GM21526 (cell line): ENCODE results near the gene PSG6.
"Not testable (repeated sequence)": the region's sequence is repeated elsewhere in the genome, so short reads cannot be mapped to it uniquely, and the experiment has no call there.

Source experiments
- ATAC-seq: cut with Tn5 transposase; IDR thresholded peaks from one replicate; pipeline ENCODE4 v1.9.1; 2021; ENCODE audit warnings: moderate library complexity; ENCODE audit not compliant: unreplicated experiment, low FRiP score

The PSG6 gene

DNA sequence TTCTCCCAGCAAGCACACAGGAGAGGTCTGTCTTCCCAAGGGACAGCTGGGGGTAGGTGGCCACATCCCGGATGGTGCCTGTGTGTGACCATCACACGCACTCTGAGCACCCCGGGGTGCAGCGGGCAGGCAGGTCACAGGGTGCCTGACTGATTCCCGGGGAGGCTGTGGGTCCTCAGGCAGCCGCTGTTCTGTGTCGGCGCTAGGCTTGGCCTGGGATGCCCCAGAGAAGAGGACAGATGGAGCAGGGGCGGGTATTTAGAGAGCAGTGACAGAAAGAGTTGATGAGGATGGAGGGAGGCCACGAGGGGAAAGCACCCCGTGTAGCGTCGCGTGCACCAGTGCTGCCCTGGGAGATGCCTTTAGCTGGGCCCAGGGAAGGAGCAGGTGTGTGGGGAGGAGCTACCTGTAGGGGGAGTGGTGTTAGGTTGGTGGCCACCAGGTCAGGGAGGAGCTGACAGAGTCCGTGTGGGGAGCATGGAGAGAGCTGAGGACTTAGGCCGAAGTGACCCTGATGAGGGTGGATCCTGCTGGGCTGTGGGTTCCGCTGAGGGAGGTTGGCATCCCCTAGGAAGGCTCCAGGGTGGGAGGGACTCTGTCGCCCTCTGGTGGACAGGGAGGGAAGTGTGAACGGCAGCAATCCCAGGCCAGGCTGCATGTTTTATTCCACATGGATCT, 60.7 kb downstream of the PSG6 start:
- ATAC-seq: not testable (repeated sequence)

GRCh38 chr19:42854745-42855144, 62.9 kb downstream of the PSG6 start:
- not testable (repeated sequence) for ATAC-seq

GRCh38 chr19:42853231-42853630, 64.5 kb downstream of the PSG6 start:
- ATAC-seq: not testable (repeated sequence)

DNA sequence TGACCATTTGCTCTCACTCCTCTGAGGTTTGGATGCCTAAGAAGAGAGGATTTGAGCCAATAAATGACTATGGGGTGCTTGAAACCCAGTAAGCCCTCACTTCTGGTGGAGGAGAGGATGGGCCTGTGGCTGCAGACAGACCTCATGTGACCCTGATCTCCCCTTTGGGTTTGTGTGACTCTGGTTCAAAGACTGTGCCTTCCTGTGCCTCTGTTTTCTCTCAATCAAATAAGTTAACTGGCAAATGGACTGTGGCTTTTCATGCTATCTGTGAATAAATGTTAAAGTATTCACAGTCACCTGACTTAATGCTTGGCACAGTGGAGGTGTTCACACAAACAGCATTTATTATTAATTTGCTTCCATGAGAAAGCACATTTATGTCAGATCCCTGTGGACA, 64.9 kb downstream of the PSG6 start:
- ATAC-seq: not testable (repeated sequence)
